ENCODE results near the gene OSBPL3. TPM values are rescaled to one million over a fixed set of nuclear protein-coding genes. Genes with fewer than 3 reads are reported as not detected.

Gene OSBPL3
- polyA plus RNA-seq, 1 donor from 2014 or later = 0.26 TPM

- H3K4me2 ChIP-seq (ENCODE audit: low read length) = peak overlapping the region; percentile 32
These were observed 102.1 kb downstream of the OSBPL3 start for GRCh38 chr7:24877790-24878311.

GRCh38 chr7:24874791-24875190, 105.2 kb downstream of the OSBPL3 start:
- Histone ChIP-seq H3K9ac (ENCODE audit: low read length) (no peak overlapping the region), H3K27ac (ENCODE audit: low read length) (no peak overlapping the region), H2AFZ (ENCODE audit: low read depth, low read length) (no peak overlapping the region), H3K27me3 (ENCODE audit: insufficient read depth, low read depth, low read length) (no peaks in the 10 kb centered on the region), H3K79me2 (replicated peaks; ENCODE audit: insufficient read depth, low read length) (no peaks in the 10 kb centered on the region), H3K4me2 (ENCODE audit: low read length) (no peak overlapping the region), H3K4me3 (ENCODE audit: low read length) (no peak overlapping the region), H3K9me2 (ENCODE audit: insufficient read depth, low read length) (no peaks in the 10 kb centered on the region), H3K9me3 (ENCODE audit: low read length) (no peaks in the 10 kb centered on the region), H3F3A (ENCODE audit: insufficient read depth, low read length, poor library complexity, severe bottlenecking) (no peaks in the 10 kb centered on the region), H3K36me3 (ENCODE audit: insufficient read depth, low read length) (no peaks in the 10 kb centered on the region), H4K20me1 (ENCODE audit: insufficient read depth) (no peaks in the 10 kb centered on the region)
- TF ChIP-seq RAD21 (conservative IDR thresholded peaks at IDR 0.05) (no peak), EP300 (conservative IDR thresholded peaks at IDR 0.05; ENCODE audit: poor library complexity, severe bottlenecking) (no peak), POLR2AphosphoS5 (IDR thresholded peaks at IDR 0.05) (no peak), CTCF (IDR thresholded peaks at IDR 0.05; ENCODE audit: poor library complexity, severe bottlenecking) (no peak), REST (IDR thresholded peaks at IDR 0.05; ENCODE audit: borderline replicate concordance) (no peak), SMC3 (conservative IDR thresholded peaks at IDR 0.05; ENCODE audit: poor library complexity) (no peak), MXI1 (conservative IDR thresholded peaks at IDR 0.05; ENCODE audit: poor library complexity, severe bottlenecking) (no peak), TAF1 (IDR thresholded peaks at IDR 0.05; ENCODE audit: low read depth) (no peak)

More at GRCh38 chr7:24877790-24878311, 102.1 kb downstream of the OSBPL3 start:
- H3K4me3 ChIP-seq (ENCODE audit: low read length) = peak overlapping the region; percentile 12
- H2AFZ ChIP-seq (ENCODE audit: low read depth, low read length) = no peak overlapping the region
- H3K27me3 ChIP-seq (ENCODE audit: insufficient read depth, low read depth, low read length) = no peaks in the 10 kb centered on the region
- H3K36me3 ChIP-seq (ENCODE audit: insufficient read depth, low read length) = no peaks in the 10 kb centered on the region
- no peaks in the 10 kb centered on the region for H4K20me1 ChIP-seq (ENCODE audit: insufficient read depth)
- no peaks in the 10 kb centered on the region for H3F3A ChIP-seq (ENCODE audit: insufficient read depth, low read length, poor library complexity, severe bottlenecking)
- H3K79me2 ChIP-seq (replicated peaks; ENCODE audit: insufficient read depth, low read length) = no peaks in the 10 kb centered on the region
- H3K27ac ChIP-seq (ENCODE audit: low read length) = no peak overlapping the region
- TF ChIP-seq SMC3 (conservative IDR thresholded peaks at IDR 0.05; ENCODE audit: poor library complexity) (no peak), RAD21 (conservative IDR thresholded peaks at IDR 0.05) (no peak), REST (IDR thresholded peaks at IDR 0.05; ENCODE audit: borderline replicate concordance) (no peak), CTCF (IDR thresholded peaks at IDR 0.05; ENCODE audit: poor library complexity, severe bottlenecking) (no peak)
- no peaks in the 10 kb centered on the region for H3K9me2 ChIP-seq (ENCODE audit: insufficient read depth, low read length)
- no peaks in the 10 kb centered on the region for H3K9me3 ChIP-seq (ENCODE audit: low read length)
- H3K9ac ChIP-seq (ENCODE audit: low read length) = no peak overlapping the region

Measured in neural cell (in vitro differentiated cells).